Endothelial cell of umbilical vein (primary cell): ENCODE data around the gene TRAPPC11. TPM values are rescaled to one million over a fixed set of nuclear protein-coding genes. Genes with fewer than 3 reads are reported as not detected.

Source experiments
- BruUV-seq: library from RNA; stranded (reverse); fragments of 400-500 nt; replicated peaks from 2 replicates; lab custom pipeline; 2021; lab: Mats Ljungman, UMichigan
- CTCF ChIA-PET: fragments of 300-600, 350-600 bp; sonication (Branson Sonifier 250); formaldehyde crosslinking; loops from one replicate; lab custom pipeline; 2021; ENCODE audit warnings: antibody characterized with exemption, inconsistent platforms; lab: Charles Lee
- POLR2A ChIA-PET: fragments of 300-600, 350-600 bp; sonication (Branson Sonifier 250); formaldehyde crosslinking; loops from one replicate; lab custom pipeline; 2021; ENCODE audit warnings: antibody characterized with exemption, inconsistent platforms; lab: Charles Lee
- DNase-seq: peaks from one replicate; pipeline ENCODE4 v3.0.0-alpha.2; 2011; ENCODE audit warnings: low read depth, low spot score
- FAIRE-seq: peaks from 2 replicates; lab custom pipeline; 2011; peaks lifted over from hg19 to GRCh38; lab: Jason Lieb, UNC
- H2AFZ ChIP-seq: 2 replicates; pipeline ENCODE4 v1.6.0; 2012; ENCODE audit warnings: low read depth, low read length, control low read depth, inconsistent platforms
- H3K27ac ChIP-seq: 2 replicates; pipeline ENCODE4 v1.5.1; 2011; ENCODE audit warnings: low read depth, mild to moderate bottlenecking, control low read depth, low read length, moderate library complexity; ENCODE audit not compliant: insufficient read depth
- H3K27me3 ChIP-seq, 2 experiments: 2 replicates each; pipeline versions ENCODE4 v1.6.0 to v1.6.1; 2011; ENCODE audit warnings: low read length in 2 of 2, mixed read lengths in 1 of 2; ENCODE audit not compliant: control insufficient read depth in 2 of 2, insufficient read depth in 2 of 2
- H3K36me3 ChIP-seq, 2 experiments: 2 replicates in 1 of 2; 3 replicates in 1 of 2; pipeline ENCODE4 v1.5.1; 2011; ENCODE audit warnings: low read length in 2 of 2, mild to moderate bottlenecking in 1 of 2, moderate library complexity in 1 of 2; ENCODE audit not compliant: control insufficient read depth in 2 of 2, insufficient read depth in 2 of 2; ENCODE audit errors: extremely low read depth in 1 of 2
- H3K4me1 ChIP-seq: 3 replicates; pipeline ENCODE4 v1.5.1; 2011; ENCODE audit warnings: mild to moderate bottlenecking, low read length; ENCODE audit not compliant: control insufficient read depth, insufficient read depth; ENCODE audit errors: extremely low read depth
- H3K4me2 ChIP-seq: 2 replicates; pipeline ENCODE4 v1.6.1; 2011; ENCODE audit warnings: low read length, control low read depth, mixed read lengths; ENCODE audit not compliant: insufficient read depth
- H3K4me3 ChIP-seq, 3 experiments: fragments of 200-600 bp in 1 of 3; sonication (generic), shearing (Covaris generic) in 1 of 3; replicated peaks in 1 of 3; 2 replicates each; pipeline ENCODE4 v1.5.1; 2011 to 2016; ENCODE audit warnings: control low read depth in 3 of 3, low read length in 3 of 3, mild to moderate bottlenecking in 2 of 3, inconsistent platforms in 1 of 3, low read depth in 1 of 3, moderate library complexity in 1 of 3; ENCODE audit not compliant: insufficient read depth in 1 of 3
- H3K79me2 ChIP-seq: 2 replicates; pipeline ENCODE4 v1.6.0; 2012; ENCODE audit warnings: low read length, inconsistent platforms; ENCODE audit not compliant: control insufficient read depth, insufficient read depth
- H3K9ac ChIP-seq: replicated peaks from 2 replicates; pipeline ENCODE3; 2011; ENCODE audit warnings: low read length, control low read depth; ENCODE audit not compliant: insufficient read depth; ENCODE audit errors: extremely low read depth
- H3K9me1 ChIP-seq: replicated peaks from 3 replicates; pipeline ENCODE4 v1.6.0; 2011; ENCODE audit warnings: mild to moderate bottlenecking, low read length; ENCODE audit not compliant: control insufficient read depth, insufficient read depth; ENCODE audit errors: extremely low read depth
- H3K9me3 ChIP-seq: replicated peaks from 2 replicates; pipeline ENCODE4 v1.5.1; 2012; ENCODE audit warnings: low read length, inconsistent platforms; ENCODE audit not compliant: control insufficient read depth, insufficient read depth
- H4K20me1 ChIP-seq: replicated peaks from 2 replicates; pipeline ENCODE3; 2011; ENCODE audit warnings: mild to moderate bottlenecking, low read length; ENCODE audit not compliant: control insufficient read depth, insufficient read depth; ENCODE audit errors: extremely low read depth
- CTCF ChIP-seq, 2 donors: IDR thresholded peaks; 1 replicate in 1 of 2; 2 replicates in 1 of 2; pipeline ENCODE4 v1.5.1; 2011; ENCODE audit warnings: low read length in 2 of 2, mild to moderate bottlenecking in 2 of 2, moderate library complexity in 2 of 2, control low read depth in 1 of 2, inconsistent platforms in 1 of 2, low read depth in 1 of 2; ENCODE audit not compliant: insufficient read depth in 1 of 2; ENCODE audit errors: extremely low read depth in 1 of 2
- EZH2 ChIP-seq: IDR thresholded peaks from 2 replicates; pipeline ENCODE4 v1.6.1; 2012; ENCODE audit warnings: borderline replicate concordance, low read depth, mild to moderate bottlenecking, moderate library complexity, low read length, inconsistent platforms; ENCODE audit not compliant: severe bottlenecking
- FOS ChIP-seq: IDR thresholded peaks from 2 replicates; pipeline ENCODE4 v1.6.1; 2011; ENCODE audit warnings: mild to moderate bottlenecking, low read length, moderate library complexity, borderline replicate concordance; ENCODE audit not compliant: insufficient read depth
- GATA2 ChIP-seq: IDR thresholded peaks from 2 replicates; pipeline ENCODE4 v1.7.0; 2011; ENCODE audit warnings: low read depth, mild to moderate bottlenecking, moderate library complexity, mixed read lengths, low read length; ENCODE audit not compliant: insufficient read length, insufficient read depth
- JUN ChIP-seq: IDR thresholded peaks from 2 replicates; pipeline ENCODE4 v1.6.1; 2011; ENCODE audit warnings: borderline replicate concordance, low read depth; ENCODE audit not compliant: insufficient read length, insufficient read depth
- MAX ChIP-seq: IDR thresholded peaks from 2 replicates; pipeline ENCODE4 v1.6.1; 2011; ENCODE audit not compliant: insufficient read depth, insufficient read length
- MYC ChIP-seq: IDR thresholded peaks from one replicate; pipeline ENCODE4 v1.6.1; 2011; ENCODE audit warnings: mild to moderate bottlenecking, low read depth, low read length
- POLR2A ChIP-seq: IDR thresholded peaks from 2 replicates; pipeline ENCODE4 v1.6.1; 2012; ENCODE audit warnings: low read depth, mild to moderate bottlenecking, control low read depth, low read length
- POLR2AphosphoS5 ChIP-seq: IDR thresholded peaks from 2 replicates; pipeline ENCODE4 v1.6.1; 2012; ENCODE audit warnings: low read depth, mild to moderate bottlenecking, control low read depth, low read length, moderate library complexity; ENCODE audit not compliant: insufficient read depth
- dilution Hi-C: fragments of 300-500 bp; cut with MboI; formaldehyde crosslinking; loops from one replicate; pipeline ENCODE4 v1.15.0; 2019; ENCODE audit warnings: low sequenced_read_pairs; ENCODE audit not compliant: extremely low pct_ligation_motif_present
- intact Hi-C: fragments of 100-400 bp; cut with micrococcal nuclease; formaldehyde crosslinking; loops from one replicate; pipeline ENCODE4 v1.10.0; 2022
- polyA plus RNA-seq, 4 experiments: library from polyadenylated mRNA; depleted of rRNA in 3 of 4; stranded (reverse) in 3 of 4; unstranded in 1 of 4; fragments of >200 nt; gene quantifications; 2 replicates each; pipeline versions ENCODE4 v1.2.1 to v1.2.3, GENCODE V29; 2011 to 2012; ENCODE audit warnings: missing spikeins in 1 of 4
- total RNA-seq: library from RNA; stranded (reverse); gene quantifications from 2 replicates; pipeline ENCODE4 v1.2.3, GENCODE V29; 2021

TRAPPC11 gene
- total and polyA plus RNA-seq, 2 donors (not counting 3 experiments of a cell fraction or from before 2014, with no cell fraction given), result 21.2 to 32.1 TPM

GRCh38 chr4:183610033-183610432 is 49.1 kb upstream of the TRAPPC11 start:
- no peak for TF ChIP-seq FOS
- no peak for TF ChIP-seq MAX
- TF ChIP-seq POLR2AphosphoS5, result no peak
- no peak for TF ChIP-seq JUN
- no peak for TF ChIP-seq GATA2
- TF ChIP-seq POLR2A, result no peak
- TF ChIP-seq CTCF (IDR thresholded peaks at IDR 0.05; ENCODE audit: extremely low read depth in 1 of 2, insufficient read depth in 1 of 2, low read depth in 1 of 2, low read length in 2 of 2), result no peak
- no peak for TF ChIP-seq EZH2
- TF ChIP-seq MYC, result no peak
- Histone ChIP-seq H3K9ac (no peak overlapping the region), H3K9me3 (no peaks in the 10 kb centered on the region), H3K9me1 (no peaks in the 10 kb centered on the region), H3K36me3 (no peaks in the 10 kb centered on the region), H4K20me1 (no peaks in the 10 kb centered on the region), H3K4me1 (no peaks in the 10 kb centered on the region), H3K4me3 (no peak overlapping the region), H3K27me3 (peaks cover 0 to 4% of the 10 kb centered on the region in 2 experiments), H3K27ac (no peak overlapping the region), H2AFZ (no peak overlapping the region), H3K4me2 (no peak overlapping the region), H3K79me2 (no peaks in the 10 kb centered on the region)
- FAIRE-seq (no peak), DNase-seq (no peak)
- intact Hi-C loops (no loop called here), dilution Hi-C loops (no loop called here)
- ChIA-PET POLR2A (no interaction called here), CTCF (interaction anchor here (1.2 kb wide), 1 partner anchor 9 kb away, joined by 3 read pairs; no protein-coding TSS in a partner anchor)
- BruUV-seq, result no TSS peak
